Pancreas (tissue), 10 donors: ENCODE measurements around the gene BCOR. TPM values are rescaled to one million over a fixed set of nuclear protein-coding genes. Genes with fewer than 3 reads are reported as not detected.

Experiments
- ATAC-seq, 4 donors: fragments of 200-7000 bp; cut with Tn5 transposase; one replicate each; pipeline versions ENCODE4 v1.8.0 to v1.9.1; 2020; ENCODE audit warnings: mild to moderate bottlenecking in 4 of 4, moderate library complexity in 4 of 4
- DNase-seq, 6 donors: peaks; one replicate each; pipeline ENCODE4 v3.0.0-alpha.2; 2020
- FAIRE-seq: peaks from 2 replicates; lab custom pipeline; 2012; peaks lifted over from hg19 to GRCh38; lab: Jason Lieb, UNC
- H3K27ac ChIP-seq, 4 donors: fragments of 200-600 bp; sonication (generic); 1 replicate in 3 of 4; 2 replicates in 1 of 4; pipeline versions ENCODE4 v1.5.0 to v1.8.0; 2020
- H3K27me3 ChIP-seq, 4 donors: fragments of 200-600 bp; one replicate each; pipeline ENCODE4 v1.8.0; 2021
- H3K36me3 ChIP-seq, 3 donors: fragments of 200-600 bp; sonication (generic) in 1 of 3; one replicate each; pipeline versions ENCODE4 v1.5.0 to v1.8.0; 2020 to 2021
- H3K4me1 ChIP-seq, 3 donors: fragments of 200-600 bp; one replicate each; pipeline ENCODE4 v1.8.0; 2021
- H3K4me3 ChIP-seq, 4 donors: fragments of 200-600 bp; sonication (generic) in 2 of 4; one replicate each; pipeline versions ENCODE4 v1.5.0 to v1.8.0; 2020 to 2021
- H3K9me3 ChIP-seq, 4 donors: fragments of 200-600 bp; one replicate each; pipeline ENCODE4 v1.8.0; 2021
- WGBS, 2 donors: extraction: QIAGEN DNeasy Blood & Tissue Kit; methylation state at CpG; one replicate each; pipeline ENCODE4 v1.1.7; 2013; 5-methylcytosine and 5-hydroxymethylcytosine counted together
- intact Hi-C, 3 donors: fragments of 100-400 bp; cut with DNase I; formaldehyde crosslinking; loops; one replicate each; pipeline versions ENCODE4 v1.11.1 to v1.14.2; 2022
- polyA plus RNA-seq, 2 donors: library from polyadenylated mRNA; stranded (reverse); fragments of 200-250 nt; gene quantifications; one replicate each; pipeline ENCODE4 v1.2.3, GENCODE V29; 2013
- total RNA-seq, 6 donors: library from RNA; stranded (reverse); fragmentation: NEBNext Ultra II Directional in 4 of 6; extraction: Animal tissue kit (Norgen Biotek cat#: 25700) in 4 of 6; gene quantifications; one replicate each; pipeline versions ENCODE4 v1.2.1 to v1.2.4, GENCODE V29; 2021 to 2023
- TF ChIP-seq, protein P1 (sequence below), 4 donors: fragments of 200-600 bp; sonication (generic) in 3 of 4; IDR thresholded peaks; one replicate each; pipeline versions ENCODE4 v1.5.0 to v1.8.0; 2021; ENCODE audit warnings: antibody characterized with exemption in 4 of 4
- donor health status: healthy with polysubstance abuse.
- donor health status: DM: no; HTN: no; CAD: no; lungs with moderate emphysema.
- donor health status: DM: no; HTN: no; CAD: no.
- donor health status: control.
- donor health status: control.
- donor health status: Bipolar disorder and iron deficiency.
- donor health status: DM: yes; HTN: yes; CAD: no.
- donor health status: DM: no; HTN: no; CAD: no.
- donor health status: DM: no; HTN: no; CAD: no.
- donor health status: DM: yes; HTN: yes; CAD: no.

BCOR gene
- total and polyA plus RNA-seq, 8 donors, result 6.3 to 18.4 (median 13.0) TPM

DNA sequence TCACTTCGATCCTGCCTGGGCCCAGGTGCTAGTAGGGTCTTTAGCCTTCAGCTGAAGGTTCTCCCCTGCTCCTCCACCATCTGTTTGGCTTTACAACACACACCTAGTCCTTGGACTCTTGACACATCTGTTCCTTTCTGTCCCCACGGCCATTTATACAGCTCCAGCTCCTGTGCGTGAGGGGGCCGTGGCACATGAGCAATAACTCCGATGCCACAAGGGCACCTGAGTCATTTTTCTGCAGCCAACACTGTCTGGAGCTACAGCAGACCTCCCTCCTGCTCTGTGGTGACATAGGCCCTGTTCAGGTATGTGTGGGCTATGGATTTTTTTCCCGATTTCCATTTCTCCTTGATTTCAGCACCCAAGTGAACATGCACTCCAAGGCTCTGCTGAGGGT is 44.7 kb upstream of the BCOR start:
- DNase-seq, result peak in 1 of 6 donors; percentile 5
- Histone ChIP-seq H3K27me3 (peaks cover 0 to 11% (median 2%) of the 10 kb centered on the region in 4 donors), H3K4me3 (no peak overlapping the region), H3K9me3 (no peaks in the 10 kb centered on the region), H3K27ac (no peak overlapping the region), H3K36me3 (no peaks in the 10 kb centered on the region), H3K4me1 (peaks cover 0 to 7% (median 5%) of the 10 kb centered on the region in 3 donors)
- ATAC-seq, result no peak
- no peak for FAIRE-seq
- WGBS, 2 donors, result 71 to 76% methylated on average over 6 of the region's 6 CpGs
- intact Hi-C loops, result no loop called here
- TF ChIP-seq, protein P1, sequence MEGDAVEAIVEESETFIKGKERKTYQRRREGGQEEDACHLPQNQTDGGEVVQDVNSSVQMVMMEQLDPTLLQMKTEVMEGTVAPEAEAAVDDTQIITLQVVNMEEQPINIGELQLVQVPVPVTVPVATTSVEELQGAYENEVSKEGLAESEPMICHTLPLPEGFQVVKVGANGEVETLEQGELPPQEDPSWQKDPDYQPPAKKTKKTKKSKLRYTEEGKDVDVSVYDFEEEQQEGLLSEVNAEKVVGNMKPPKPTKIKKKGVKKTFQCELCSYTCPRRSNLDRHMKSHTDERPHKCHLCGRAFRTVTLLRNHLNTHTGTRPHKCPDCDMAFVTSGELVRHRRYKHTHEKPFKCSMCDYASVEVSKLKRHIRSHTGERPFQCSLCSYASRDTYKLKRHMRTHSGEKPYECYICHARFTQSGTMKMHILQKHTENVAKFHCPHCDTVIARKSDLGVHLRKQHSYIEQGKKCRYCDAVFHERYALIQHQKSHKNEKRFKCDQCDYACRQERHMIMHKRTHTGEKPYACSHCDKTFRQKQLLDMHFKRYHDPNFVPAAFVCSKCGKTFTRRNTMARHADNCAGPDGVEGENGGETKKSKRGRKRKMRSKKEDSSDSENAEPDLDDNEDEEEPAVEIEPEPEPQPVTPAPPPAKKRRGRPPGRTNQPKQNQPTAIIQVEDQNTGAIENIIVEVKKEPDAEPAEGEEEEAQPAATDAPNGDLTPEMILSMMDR (IDR thresholded peaks at IDR 0.05), result no peak

DNA sequence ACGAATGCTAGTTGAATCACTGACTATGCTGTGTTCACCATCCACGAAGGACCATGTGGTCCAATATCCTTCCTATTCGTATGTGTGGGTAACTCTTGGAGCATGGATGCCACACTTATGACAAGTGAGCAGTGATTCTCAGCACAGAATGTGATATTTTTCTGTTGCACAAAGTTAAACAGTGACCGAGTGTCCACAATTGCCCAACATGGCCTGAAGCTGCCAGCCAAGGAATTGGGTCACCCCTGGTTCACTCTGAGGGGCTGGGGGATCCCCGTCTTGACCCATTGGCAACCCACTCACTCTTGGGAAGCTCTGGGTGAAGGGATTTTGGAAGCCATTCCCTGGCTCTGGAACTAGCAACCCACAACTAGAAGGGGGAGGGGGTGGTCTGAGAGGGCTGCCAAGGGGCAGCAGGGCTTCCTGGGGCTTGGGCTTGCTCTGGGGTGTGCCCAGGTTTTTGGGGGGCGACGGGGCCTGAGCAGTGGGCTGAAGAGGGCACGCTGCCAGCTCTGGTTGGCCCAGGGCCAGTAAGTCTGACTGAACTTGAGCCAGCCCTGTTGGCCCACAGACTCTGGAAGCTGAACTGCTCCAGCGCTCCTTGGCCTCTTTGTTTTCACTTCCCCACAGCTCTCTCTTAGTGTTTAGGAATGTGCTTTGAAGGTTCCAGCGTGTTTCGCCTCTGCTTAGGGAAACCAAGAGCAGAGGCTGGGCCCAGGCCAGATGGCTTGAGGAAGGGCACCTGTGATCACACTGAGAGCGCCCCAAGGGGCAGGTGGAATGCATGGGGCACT is 43.1 kb upstream of the BCOR start:
- Histone ChIP-seq H3K36me3 (no peaks in the 10 kb centered on the region), H3K4me1 (peaks cover 0 to 5% (median 0%) of the 10 kb centered on the region in 3 donors), H3K27me3 (peaks cover 0 to 5% (median 2%) of the 10 kb centered on the region in 4 donors), H3K4me3 (no peak overlapping the region), H3K9me3 (no peaks in the 10 kb centered on the region), H3K27ac (peak overlapping the region in 3 of 4 donors; percentile 22 to 44 (median 33))
- no peak for FAIRE-seq
- peak; percentile 62 to 81 (median 76) for ATAC-seq
- DNase-seq, result peak in 2 of 6 donors; percentile 41 to 74
- 26 to 29% methylated on average over 12 of the region's 12 CpGs for WGBS, 2 donors
- intact Hi-C loops, result no loop called here
- TF ChIP-seq, protein P1 (IDR thresholded peaks at IDR 0.05), result no peak

DNA sequence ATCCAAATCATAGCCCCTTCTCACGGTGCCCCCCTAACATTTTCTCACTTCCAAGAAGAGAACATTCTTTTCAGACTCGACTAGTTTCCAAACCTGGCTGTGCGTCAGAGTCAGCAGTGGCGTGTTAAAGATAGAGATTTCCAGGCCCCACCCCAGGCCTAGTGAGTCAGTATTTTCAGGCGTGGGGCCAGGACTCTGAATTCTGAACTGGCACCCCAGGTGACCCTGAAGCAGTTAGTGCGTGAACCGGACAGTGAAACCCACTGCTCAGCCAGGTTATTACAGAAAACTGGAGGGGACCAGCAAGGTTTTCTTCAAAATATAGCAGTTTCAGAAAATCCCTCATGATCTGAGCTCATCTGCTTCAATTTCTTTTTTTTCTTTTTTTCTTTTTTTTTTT is 35.0 kb upstream of the BCOR start:
- TF ChIP-seq, protein P1 (IDR thresholded peaks at IDR 0.05), result no peak
- no peaks in the 10 kb centered on the region for H3K9me3 ChIP-seq
- DNase-seq (peak in 4 of 6 donors; percentile 62 to 79 (median 70)), ATAC-seq (peak; percentile 89 to 95 (median 94)), FAIRE-seq (peak; percentile 70)
- 18 to 44% methylated on average over 7 of the region's 7 CpGs for WGBS, 2 donors
- no peaks in the 10 kb centered on the region for H3K36me3 ChIP-seq
- H3K27ac ChIP-seq, result peak overlapping the region in 1 of 4 donors; percentile 17
- H3K4me1 ChIP-seq, result no peaks in the 10 kb centered on the region
- intact Hi-C loops, result no loop called here
- H3K4me3 ChIP-seq, result no peak overlapping the region
- H3K27me3 ChIP-seq, result no peaks in the 10 kb centered on the region

DNA sequence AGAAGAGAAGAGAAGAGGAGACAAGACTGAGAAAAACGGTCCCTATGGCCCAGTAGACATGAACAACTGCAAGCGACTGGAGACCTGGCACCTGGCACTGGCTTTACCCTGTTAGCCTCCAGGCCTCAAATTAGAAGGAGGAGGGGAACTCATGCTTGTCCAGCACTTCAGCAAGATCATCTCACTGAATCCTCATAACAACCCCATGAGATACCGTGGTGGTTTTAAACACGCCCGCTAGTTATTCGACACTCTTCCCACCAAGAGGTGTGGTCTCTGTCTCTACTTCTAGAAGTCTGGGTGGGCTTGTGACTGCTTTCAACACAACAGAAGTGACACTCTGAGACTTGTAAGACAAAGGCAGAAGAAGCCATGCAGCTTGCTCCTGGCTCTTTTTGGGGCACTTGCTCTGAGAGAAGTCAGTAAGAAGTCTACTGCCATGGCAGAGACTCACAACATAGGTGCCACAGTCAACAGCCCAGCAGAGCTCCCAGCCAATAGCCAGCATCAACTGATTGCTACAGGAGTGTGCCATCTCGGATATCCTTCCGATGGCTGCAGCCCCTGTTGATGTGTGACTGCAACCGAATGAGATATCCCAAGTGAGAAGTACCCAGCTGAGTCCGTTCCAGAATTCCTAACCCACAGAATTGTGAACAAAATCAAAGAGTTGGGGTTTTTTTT is 34.0 kb upstream of the BCOR start:
- Histone ChIP-seq H3K4me1 (no peaks in the 10 kb centered on the region), H3K4me3 (no peak overlapping the region), H3K27ac (no peak overlapping the region), H3K36me3 (no peaks in the 10 kb centered on the region), H3K27me3 (no peaks in the 10 kb centered on the region), H3K9me3 (no peaks in the 10 kb centered on the region)
- intact Hi-C loops, result no loop called here
- DNase-seq, result no peak
- no peak for ATAC-seq
- 83 to 96% methylated on average over 10 of the region's 10 CpGs for WGBS, 2 donors
- FAIRE-seq, result no peak
- TF ChIP-seq, protein P1 (IDR thresholded peaks at IDR 0.05), result no peak
